GM19372 (cell line): ENCODE data around the gene DOK1.

ENCODE experiments used
- ATAC-seq: cut with Tn5 transposase; IDR thresholded peaks from one replicate; pipeline ENCODE4 v1.9.1; 2021; ENCODE audit warnings: mild to moderate bottlenecking, low read depth, moderate library complexity; ENCODE audit not compliant: unreplicated experiment

The DOK1 gene

GRCh38 chr2:74524955-74525716, 29.4 kb upstream of the DOK1 start:
- ATAC-seq = no peak

GRCh38 chr2:74525717-74526648, 28.5 kb upstream of the DOK1 start, which contains the start of gene DQX1:
DQX1 (minus strand) TSS chr2:74526231; CDS start chr2:74525729, 502 bp downstream.
- ATAC-seq = no peak

- no peak for ATAC-seq
Observed at GRCh38 chr2:74526649-74527230, 27.8 kb upstream of the DOK1 start.

GRCh38 chr2:74527741-74528140, 26.8 kb upstream of the DOK1 start:
- no peak for ATAC-seq

- ATAC-seq = peak; percentile 0
Observed at GRCh38 chr2:74528600-74529356, 25.7 kb upstream of the DOK1 start.

GRCh38 chr2:74529357-74530238, 24.9 kb upstream of the DOK1 start, which contains the start of the genes AUP1 and HTRA2:
AUP1 (minus strand) TSS chr2:74529706; CDS start chr2:74529629, 77 bp downstream.
HTRA2 (plus strand) TSS chr2:74529933; CDS start chr2:74530007, 74 bp downstream.
- peak; percentile 80 for ATAC-seq

- peak; percentile 28 for ATAC-seq
Observed at GRCh38 chr2:74530239-74531187, 24.0 kb upstream of the DOK1 start.

- ATAC-seq = no peak
Observed at GRCh38 chr2:74531666-74532065, 22.9 kb upstream of the DOK1 start.

- no peak for ATAC-seq
Observed at GRCh38 chr2:74532222-74532621, 22.3 kb upstream of the DOK1 start.

GRCh38 chr2:74533464-74533863, 21.1 kb upstream of the DOK1 start:
- no peak for ATAC-seq

- no peak for ATAC-seq
Observed at GRCh38 chr2:74534411-74534810, 20.1 kb upstream of the DOK1 start.

GRCh38 chr2:74535440-74535965, 19.0 kb upstream of the DOK1 start:
- ATAC-seq = no peak

- ATAC-seq = no peak
Observed at GRCh38 chr2:74536166-74536950, 18.2 kb upstream of the DOK1 start.

- ATAC-seq = no peak
Observed at GRCh38 chr2:74537140-74537539, 17.4 kb upstream of the DOK1 start.

- ATAC-seq = no peak
Observed at GRCh38 chr2:74538881-74539339, 15.6 kb upstream of the DOK1 start.

- no peak for ATAC-seq
Observed at GRCh38 chr2:74540291-74540690, 14.2 kb upstream of the DOK1 start.

- no peak for ATAC-seq
Observed at GRCh38 chr2:74542978-74543377, 11.5 kb upstream of the DOK1 start.
